HG03280 (cell line): ENCODE results near the gene MYO1G.
"Not testable (repeated sequence)": the region's sequence is repeated elsewhere in the genome, so short reads cannot be mapped to it uniquely, and the experiment has no call there.

ENCODE experiments used
- ATAC-seq: cut with Tn5 transposase; IDR thresholded peaks from one replicate; pipeline ENCODE4 v1.9.1; 2021; ENCODE audit warnings: mild to moderate bottlenecking, moderate library complexity; ENCODE audit not compliant: unreplicated experiment

MYO1G gene

GRCh38 chr7:44944821-44945220 lies 34.0 kb downstream of the MYO1G start:
- no peak for ATAC-seq

GRCh38 chr7:44943631-44944030 lies 35.2 kb downstream of the MYO1G start:
- no peak for ATAC-seq

GRCh38 chr7:44937426-44937825 lies 41.4 kb downstream of the MYO1G start:
- no peak for ATAC-seq

- ATAC-seq: no peak
These were observed 42.5 kb downstream of the MYO1G start for GRCh38 chr7:44936322-44936721.

GRCh38 chr7:44935583-44935982 lies 43.2 kb downstream of the MYO1G start:
- ATAC-seq: no peak

- ATAC-seq: no peak
These were observed 43.8 kb downstream of the MYO1G start for GRCh38 chr7:44935016-44935415.

GRCh38 chr7:44934510-44934909 lies 44.3 kb downstream of the MYO1G start:
- ATAC-seq: not testable (repeated sequence)

- no peak for ATAC-seq
These were observed 47.9 kb downstream of the MYO1G start for GRCh38 chr7:44930921-44931320.

- peak; percentile 12 for ATAC-seq
These were observed 56.5 kb downstream of the MYO1G start for GRCh38 chr7:44922351-44922694.

GRCh38 chr7:44921607-44922350 lies 57.0 kb downstream of the MYO1G start:
- ATAC-seq: peak; percentile 79

GRCh38 chr7:44920119-44920518 lies 58.7 kb downstream of the MYO1G start:
- no peak for ATAC-seq

GRCh38 chr7:44918029-44918428 lies 60.8 kb downstream of the MYO1G start:
- ATAC-seq: no peak

- no peak for ATAC-seq
These were observed 61.4 kb downstream of the MYO1G start for GRCh38 chr7:44917465-44917864.

GRCh38 chr7:44914992-44915607 lies 63.7 kb downstream of the MYO1G start:
- ATAC-seq: peak; percentile 77

- no peak for ATAC-seq
These were observed 66.0 kb downstream of the MYO1G start for GRCh38 chr7:44912775-44913347.
